SK-N-SH treated with all-trans-retinoic acid at 6 μM for 48 hours (cell line): ENCODE data around the gene ADAMTS5.

Source experiments
- ATAC-seq: fragments of 200-7000 bp; cut with Tn5 transposase; 3 replicates; pipeline ENCODE4 v1.9.1; 2020; ENCODE audit warnings: mild to moderate bottlenecking, moderate library complexity
- ARNTL ChIP-seq: fragments of 450-650 bp; formaldehyde crosslinking; IDR thresholded peaks from 2 replicates; pipeline ENCODE4 v1.5.0; 2020; ENCODE audit warnings: low read depth, mild to moderate bottlenecking, moderate library complexity, borderline replicate concordance
- BACH2 ChIP-seq: fragments of 250-450 bp; sonication (Bioruptor Pico); IDR thresholded peaks from 2 replicates; pipeline ENCODE4 v1.9.0; 2021; ENCODE audit warnings: mild to moderate bottlenecking, borderline replicate concordance
- CREB5 ChIP-seq: fragments of 250-450 bp; sonication (Bioruptor Pico); IDR thresholded peaks from 2 replicates; pipeline ENCODE4 v1.5.1; 2020; ENCODE audit warnings: low read depth, mild to moderate bottlenecking, moderate library complexity
- CSDC2 ChIP-seq: fragments of 250-450 bp; sonication (Bioruptor Pico); IDR thresholded peaks from 2 replicates; pipeline ENCODE4 v1.5.0; 2020; ENCODE audit warnings: mild to moderate bottlenecking, moderate library complexity
- CSRNP3 ChIP-seq: fragments of 250-450 bp; sonication (Bioruptor Pico); IDR thresholded peaks from 2 replicates; pipeline ENCODE4 v1.5.1; 2021; ENCODE audit warnings: mild to moderate bottlenecking, moderate library complexity
- GLIS3 ChIP-seq: fragments of 250-450 bp; sonication (Bioruptor Pico); IDR thresholded peaks from 2 replicates; pipeline ENCODE4 v1.5.0; 2020; ENCODE audit warnings: mild to moderate bottlenecking, moderate library complexity
- ISL1 ChIP-seq: fragments of 250-450 bp; sonication (Bioruptor Pico); IDR thresholded peaks from 2 replicates; pipeline ENCODE4 v2.1.2; 2022; ENCODE audit warnings: mild to moderate bottlenecking, moderate library complexity
- OSR1 ChIP-seq: fragments of 250-450 bp; sonication (Bioruptor Pico); IDR thresholded peaks from 2 replicates; pipeline ENCODE4 v1.8.0; 2022; ENCODE audit warnings: moderate library complexity, mild to moderate bottlenecking, inconsistent platforms
- PPARA ChIP-seq: fragments of 250-450 bp; sonication (Bioruptor Pico); IDR thresholded peaks from 2 replicates; pipeline ENCODE4 v1.5.0; 2020; ENCODE audit warnings: mild to moderate bottlenecking, borderline replicate concordance
- RARB ChIP-seq: fragments of 250-450 bp; sonication (Bioruptor Pico); IDR thresholded peaks from 2 replicates; pipeline ENCODE4 v1.8.0; 2021; ENCODE audit warnings: mild to moderate bottlenecking, moderate library complexity
- SNAI2 ChIP-seq: fragments of 250-450 bp; sonication (Bioruptor Pico); IDR thresholded peaks from 2 replicates; pipeline ENCODE4 v1.5.0; 2020; ENCODE audit warnings: mild to moderate bottlenecking, moderate library complexity
- TCF4 ChIP-seq: fragments of 250-450 bp; sonication (Bioruptor Pico); IDR thresholded peaks from 2 replicates; pipeline ENCODE4 v1.8.0; 2021; ENCODE audit warnings: mild to moderate bottlenecking, moderate library complexity, borderline replicate concordance
- TOX ChIP-seq: fragments of 250-450 bp; sonication (Bioruptor Pico); IDR thresholded peaks from 2 replicates; pipeline ENCODE4 v1.8.0; 2021; ENCODE audit warnings: mild to moderate bottlenecking, moderate library complexity, borderline replicate concordance
- TSHZ2 ChIP-seq: fragments of 250-450 bp; sonication (Bioruptor Pico); IDR thresholded peaks from 2 replicates; pipeline ENCODE4 v1.5.0; 2020; ENCODE audit warnings: mild to moderate bottlenecking, moderate library complexity
- ZC3H10 ChIP-seq: fragments of 250-450 bp; sonication (Bioruptor Pico); IDR thresholded peaks from 2 replicates; pipeline ENCODE4 v1.5.1; 2021; ENCODE audit warnings: mild to moderate bottlenecking, moderate library complexity
- ZFP3 ChIP-seq: fragments of 250-450 bp; sonication (Bioruptor Pico); IDR thresholded peaks from 2 replicates; pipeline ENCODE4 v1.5.0; 2020; ENCODE audit warnings: mild to moderate bottlenecking, moderate library complexity
- ZFP30 ChIP-seq: fragments of 450-650 bp; formaldehyde crosslinking; IDR thresholded peaks from 2 replicates; pipeline ENCODE4 v1.5.0; 2022; ENCODE audit warnings: mild to moderate bottlenecking, moderate library complexity
- ZNF565 ChIP-seq: fragments of 450-650 bp; formaldehyde crosslinking; conservative IDR thresholded peaks from 2 replicates; pipeline ENCODE4 v1.5.0; 2020; ENCODE audit warnings: low read depth, mild to moderate bottlenecking, moderate library complexity
- ZNF70 ChIP-seq: fragments of 450-650 bp; formaldehyde crosslinking; IDR thresholded peaks from 2 replicates; pipeline ENCODE4 v1.5.0; 2020; ENCODE audit warnings: mild to moderate bottlenecking, moderate library complexity
- TF ChIP-seq, protein P1 (sequence below): fragments of 250-450 bp; sonication (Bioruptor Pico); IDR thresholded peaks from 2 replicates; pipeline ENCODE4 v1.8.0; 2021; ENCODE audit warnings: low read depth, mild to moderate bottlenecking, moderate library complexity, borderline replicate concordance

Gene ADAMTS5

GRCh38 chr21:26948194-26948593, 18.7 kb downstream of the ADAMTS5 start:
- no peak for ATAC-seq
- TF ChIP-seq, protein P1, sequence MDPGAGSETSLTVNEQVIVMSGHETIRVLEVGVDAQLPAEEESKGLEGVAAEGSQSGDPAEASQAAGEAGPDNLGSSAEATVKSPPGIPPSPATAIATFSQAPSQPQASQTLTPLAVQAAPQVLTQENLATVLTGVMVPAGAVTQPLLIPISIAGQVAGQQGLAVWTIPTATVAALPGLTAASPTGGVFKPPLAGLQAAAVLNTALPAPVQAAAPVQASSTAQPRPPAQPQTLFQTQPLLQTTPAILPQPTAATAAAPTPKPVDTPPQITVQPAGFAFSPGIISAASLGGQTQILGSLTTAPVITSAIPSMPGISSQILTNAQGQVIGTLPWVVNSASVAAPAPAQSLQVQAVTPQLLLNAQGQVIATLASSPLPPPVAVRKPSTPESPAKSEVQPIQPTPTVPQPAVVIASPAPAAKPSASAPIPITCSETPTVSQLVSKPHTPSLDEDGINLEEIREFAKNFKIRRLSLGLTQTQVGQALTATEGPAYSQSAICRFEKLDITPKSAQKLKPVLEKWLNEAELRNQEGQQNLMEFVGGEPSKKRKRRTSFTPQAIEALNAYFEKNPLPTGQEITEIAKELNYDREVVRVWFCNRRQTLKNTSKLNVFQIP, result no peak
- TF ChIP-seq TOX (CRISPR knock-in tag) (no peak), GLIS3 (no peak), ISL1 (CRISPR knock-in tag) (no peak), ZNF70 (no peak), ZC3H10 (CRISPR knock-in tag) (no peak), CSDC2 (CRISPR knock-in tag) (no peak), OSR1 (CRISPR knock-in tag) (no peak), SNAI2 (CRISPR knock-in tag) (no peak), CSRNP3 (CRISPR knock-in tag) (no peak), ZFP3 (CRISPR knock-in tag) (no peak), CREB5 (CRISPR knock-in tag) (no peak)

- ATAC-seq, result no peak; the same call in 2 of the 3 replicates
- TF ChIP-seq ZNF70, result no peak
- TF ChIP-seq RARB (CRISPR knock-in tag), result no peak
- no peak for TF ChIP-seq ZFP3 (CRISPR knock-in tag)
- no peak for TF ChIP-seq BACH2 (CRISPR knock-in tag)
- no peak for TF ChIP-seq TOX (CRISPR knock-in tag)
- no peak for TF ChIP-seq TCF4 (CRISPR knock-in tag)
- no peak for TF ChIP-seq TSHZ2
- no peak for TF ChIP-seq ARNTL (CRISPR knock-in tag)
- no peak for TF ChIP-seq PPARA (CRISPR knock-in tag)
- TF ChIP-seq ISL1 (CRISPR knock-in tag), result no peak
- no peak for TF ChIP-seq ZC3H10 (CRISPR knock-in tag)
- no peak for TF ChIP-seq ZFP30 (CRISPR knock-in tag)
- no peak for TF ChIP-seq ZNF565 (CRISPR knock-in tag)
- no peak for TF ChIP-seq CREB5 (CRISPR knock-in tag)
- TF ChIP-seq GLIS3, result no peak
- TF ChIP-seq, protein P1, result no peak
- TF ChIP-seq, all 23 proteins: peak for 0
Observed at GRCh38 chr21:26946744-26947446, 20.0 kb downstream of the ADAMTS5 start.
